SU-DHL-6 (cell line): ENCODE results near the gene PAPSS1.

Source experiments
- H2AFZ ChIP-seq: fragments of 200-600 bp; sonication (generic); 2 replicates; pipeline ENCODE4 v1.6.1; 2014; ENCODE audit warnings: low read depth, mild to moderate bottlenecking, moderate library complexity, mixed read lengths, antibody characterized with exemption, low read length; ENCODE audit not compliant: severe bottlenecking
- H3F3A ChIP-seq: fragments of 200-600 bp; shearing (Covaris generic); 2 replicates; pipeline ENCODE4 v1.6.0; 2016; ENCODE audit warnings: antibody characterized with exemption, mild to moderate bottlenecking; ENCODE audit not compliant: insufficient read depth
- H3K27ac ChIP-seq: fragments of 200-600 bp; sonication (generic); 2 replicates; pipeline ENCODE4 v1.5.1; 2016; ENCODE audit warnings: low read depth, mild to moderate bottlenecking, low read length, moderate library complexity, mixed read lengths
- H3K27me3 ChIP-seq: fragments of 200-600 bp; sonication (generic), shearing (Covaris generic); 2 replicates; pipeline ENCODE4 v1.6.0; 2014; ENCODE audit warnings: mild to moderate bottlenecking, low read length
- H3K36me3 ChIP-seq: fragments of 200-600 bp; sonication (generic); 2 replicates; pipeline ENCODE4 v1.6.1; 2014; ENCODE audit warnings: mild to moderate bottlenecking, low read length, mixed read lengths
- H3K4me2 ChIP-seq: fragments of 300-600, 200-600 bp; shearing (Covaris generic), sonication (generic); 2 replicates; pipeline ENCODE4 v1.6.0; 2014; ENCODE audit warnings: low read length, low read depth, mild to moderate bottlenecking; ENCODE audit not compliant: poor library complexity, severe bottlenecking
- H3K4me3 ChIP-seq: fragments of 200-600 bp; sonication (generic); 2 replicates; pipeline ENCODE4 v1.5.1; 2014; ENCODE audit warnings: antibody characterized with exemption, low read length, mild to moderate bottlenecking, mixed read lengths; ENCODE audit not compliant: insufficient read depth, poor library complexity, severe bottlenecking
- H3K79me2 ChIP-seq: fragments of 200-600 bp; sonication (generic); 2 replicates; pipeline ENCODE4 v1.6.1; 2014; ENCODE audit warnings: mild to moderate bottlenecking, low read length, moderate library complexity; ENCODE audit not compliant: insufficient read depth
- H3K9ac ChIP-seq: fragments of 200-600 bp; sonication (generic); 2 replicates; pipeline ENCODE4 v1.7.0; 2014; ENCODE audit warnings: mild to moderate bottlenecking, low read length
- H3K9me2 ChIP-seq: fragments of 200-600 bp; sonication (generic); replicated peaks from 2 replicates; pipeline ENCODE4 v1.6.1; 2014; ENCODE audit warnings: low read length; ENCODE audit not compliant: insufficient read depth
- H3K9me3 ChIP-seq: fragments of 200-600 bp; sonication (generic); 2 replicates; pipeline ENCODE4 v1.6.1; 2014; ENCODE audit warnings: low read length, mixed read lengths; ENCODE audit not compliant: insufficient read depth
- H4K20me1 ChIP-seq: fragments of 200-600 bp; sonication (generic); 2 replicates; pipeline ENCODE4 v1.6.1; 2014; ENCODE audit warnings: low read depth, mild to moderate bottlenecking, antibody characterized with exemption, low read length, moderate library complexity, mixed read lengths
- EZH2phosphoT487 ChIP-seq: fragments of 200-600 bp; sonication (generic), shearing (Covaris generic); conservative IDR thresholded peaks from 2 replicates; pipeline ENCODE4 v1.6.1; 2018; ENCODE audit warnings: mild to moderate bottlenecking, antibody characterized with exemption, low read length, moderate library complexity, mixed read lengths
- TF ChIP-seq, protein P1 (sequence below): fragments of 200-600 bp; sonication (generic); IDR thresholded peaks from one replicate; pipeline ENCODE4 v1.5.1; 2017; ENCODE audit warnings: antibody characterized with exemption, mild to moderate bottlenecking, low read length, moderate library complexity; ENCODE audit not compliant: insufficient read depth, poor library complexity, severe bottlenecking

The PAPSS1 gene

DNA sequence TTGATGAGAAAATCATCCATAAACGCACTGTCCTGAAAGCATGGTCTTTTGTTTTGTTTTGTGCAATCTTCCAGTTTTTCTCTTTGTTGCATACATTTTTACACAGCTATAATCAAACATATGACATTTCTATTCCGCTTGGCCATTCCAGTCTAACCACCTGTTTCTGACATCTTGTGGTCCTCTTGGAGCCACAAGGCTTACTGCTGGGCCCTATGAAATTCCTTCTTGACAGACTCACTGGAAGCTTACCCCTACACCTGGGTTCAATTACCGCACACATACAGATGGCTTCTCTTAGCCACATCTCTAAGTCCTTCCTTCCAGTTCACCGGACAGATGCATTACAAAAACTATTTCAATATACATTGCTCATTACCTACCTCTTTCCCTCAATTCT, 72.4 kb downstream of the PAPSS1 start:
- no peaks in the 10 kb centered on the region for H4K20me1 ChIP-seq
- H3K9me3 ChIP-seq: no peaks in the 10 kb centered on the region
- no peaks in the 10 kb centered on the region for H3K79me2 ChIP-seq
- H3K4me3 ChIP-seq: no peak overlapping the region
- no peak overlapping the region for H3K9ac ChIP-seq
- no peaks in the 10 kb centered on the region for H3K9me2 ChIP-seq
- H3K36me3 ChIP-seq: no peaks in the 10 kb centered on the region
- H3K27me3 ChIP-seq: no peaks in the 10 kb centered on the region
- H3K4me2 ChIP-seq: no peak overlapping the region
- no peak overlapping the region for H3K27ac ChIP-seq
- no peaks in the 10 kb centered on the region for H3F3A ChIP-seq
- no peak for TF ChIP-seq EZH2phosphoT487
- TF ChIP-seq, protein P1, sequence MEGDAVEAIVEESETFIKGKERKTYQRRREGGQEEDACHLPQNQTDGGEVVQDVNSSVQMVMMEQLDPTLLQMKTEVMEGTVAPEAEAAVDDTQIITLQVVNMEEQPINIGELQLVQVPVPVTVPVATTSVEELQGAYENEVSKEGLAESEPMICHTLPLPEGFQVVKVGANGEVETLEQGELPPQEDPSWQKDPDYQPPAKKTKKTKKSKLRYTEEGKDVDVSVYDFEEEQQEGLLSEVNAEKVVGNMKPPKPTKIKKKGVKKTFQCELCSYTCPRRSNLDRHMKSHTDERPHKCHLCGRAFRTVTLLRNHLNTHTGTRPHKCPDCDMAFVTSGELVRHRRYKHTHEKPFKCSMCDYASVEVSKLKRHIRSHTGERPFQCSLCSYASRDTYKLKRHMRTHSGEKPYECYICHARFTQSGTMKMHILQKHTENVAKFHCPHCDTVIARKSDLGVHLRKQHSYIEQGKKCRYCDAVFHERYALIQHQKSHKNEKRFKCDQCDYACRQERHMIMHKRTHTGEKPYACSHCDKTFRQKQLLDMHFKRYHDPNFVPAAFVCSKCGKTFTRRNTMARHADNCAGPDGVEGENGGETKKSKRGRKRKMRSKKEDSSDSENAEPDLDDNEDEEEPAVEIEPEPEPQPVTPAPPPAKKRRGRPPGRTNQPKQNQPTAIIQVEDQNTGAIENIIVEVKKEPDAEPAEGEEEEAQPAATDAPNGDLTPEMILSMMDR: no peak
- no peak overlapping the region for H2AFZ ChIP-seq

DNA sequence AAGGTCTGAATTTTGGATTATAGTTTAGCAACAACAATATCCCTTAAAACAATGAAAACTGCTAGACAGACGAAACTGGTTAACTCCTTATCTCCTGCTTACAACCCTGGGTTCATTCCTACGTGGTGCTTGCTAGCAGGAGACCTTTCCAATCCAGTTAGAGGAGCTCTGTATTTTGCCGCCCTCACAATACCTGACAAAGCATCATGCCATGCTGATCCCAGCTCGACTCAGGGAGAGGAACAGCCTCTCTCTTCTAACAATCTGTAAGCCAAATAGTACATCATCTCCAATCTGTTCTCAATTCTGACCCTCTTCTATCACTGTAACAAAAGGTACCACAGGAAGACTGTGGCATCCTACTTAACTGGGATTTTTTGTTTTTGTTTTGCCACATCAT, 74.4 kb downstream of the PAPSS1 start:
- no peaks in the 10 kb centered on the region for H3K9me3 ChIP-seq
- TF ChIP-seq, protein P1: no peak
- TF ChIP-seq EZH2phosphoT487: no peak
- no peak overlapping the region for H2AFZ ChIP-seq
- H3K4me3 ChIP-seq: no peak overlapping the region
- H3F3A ChIP-seq: no peaks in the 10 kb centered on the region
- H3K36me3 ChIP-seq: no peaks in the 10 kb centered on the region
- no peak overlapping the region for H3K4me2 ChIP-seq
- H3K27ac ChIP-seq: no peak overlapping the region
- H3K79me2 ChIP-seq: no peaks in the 10 kb centered on the region
- no peak overlapping the region for H3K9ac ChIP-seq
- no peaks in the 10 kb centered on the region for H3K27me3 ChIP-seq
- H4K20me1 ChIP-seq: no peaks in the 10 kb centered on the region
- no peaks in the 10 kb centered on the region for H3K9me2 ChIP-seq

DNA sequence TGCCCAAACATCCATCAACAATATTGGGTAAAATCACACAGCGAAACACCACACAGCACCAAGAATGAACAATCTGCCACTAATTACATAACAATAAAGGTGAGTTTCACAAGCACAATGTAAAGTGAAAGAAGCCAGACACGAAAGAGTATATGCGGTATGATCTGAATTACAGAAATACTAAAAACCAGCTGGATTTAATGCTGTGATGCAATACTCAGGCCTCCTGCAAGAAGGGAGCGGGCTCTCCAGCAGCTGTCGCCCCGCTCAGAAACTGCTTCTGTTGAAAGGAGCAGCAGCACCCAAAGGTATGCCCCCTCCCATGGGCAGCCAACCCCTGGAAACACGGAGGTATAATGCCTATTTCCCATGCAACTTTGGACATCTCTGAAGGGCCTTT, 77.0 kb downstream of the PAPSS1 start:
- Histone ChIP-seq H3F3A (no peaks in the 10 kb centered on the region), H3K4me2 (no peak overlapping the region), H3K9me3 (no peaks in the 10 kb centered on the region), H2AFZ (no peak overlapping the region), H3K4me3 (no peak overlapping the region), H3K79me2 (no peaks in the 10 kb centered on the region), H3K9me2 (no peaks in the 10 kb centered on the region), H3K9ac (no peak overlapping the region), H3K27me3 (no peaks in the 10 kb centered on the region), H3K27ac (no peak overlapping the region), H4K20me1 (no peaks in the 10 kb centered on the region), H3K36me3 (no peaks in the 10 kb centered on the region)
- TF ChIP-seq, protein P1: no peak
- no peak for TF ChIP-seq EZH2phosphoT487
